Measurements from ENCODE around the gene STK39.

STK39 gene

DNA sequence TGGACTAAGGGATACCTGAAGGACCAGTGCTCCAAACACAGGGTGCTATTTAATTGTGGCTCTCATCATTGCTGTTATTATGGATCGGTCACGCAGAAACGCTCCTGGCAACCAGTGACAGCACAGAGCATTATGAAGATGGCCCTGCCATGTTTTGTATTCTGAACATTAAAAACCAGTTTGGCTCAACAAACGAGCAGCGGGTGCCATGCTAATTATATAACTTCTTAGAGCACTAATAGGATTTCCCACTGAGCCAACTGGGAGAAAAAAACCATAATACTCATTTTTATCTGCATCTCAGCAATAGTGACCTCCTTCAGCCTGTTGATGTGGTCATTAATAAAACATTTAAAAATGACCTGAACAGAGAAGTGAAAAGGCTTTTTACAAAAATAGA, 212.8 kb downstream of the STK39 start:
- no peak for DNase-seq

DNA sequence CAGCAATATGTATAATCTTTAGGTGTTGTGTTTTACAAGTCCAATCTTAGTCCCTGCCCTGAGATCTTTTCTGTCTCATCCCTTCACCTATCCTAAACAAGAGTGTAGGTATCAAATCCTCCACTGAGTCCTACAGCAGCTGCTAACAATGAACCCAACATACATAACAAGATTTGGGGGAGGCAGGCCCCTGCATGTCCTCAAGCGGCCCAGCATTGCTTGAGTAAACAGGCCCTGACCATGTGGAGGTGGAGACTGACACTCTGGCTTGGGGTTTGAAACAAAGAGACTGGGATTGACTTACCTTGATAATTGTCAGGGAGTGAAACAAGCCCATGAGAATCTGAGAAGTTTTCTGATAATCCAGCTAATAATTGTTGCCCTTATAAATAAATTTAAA, 213.4 kb downstream of the STK39 start:
- no peak for DNase-seq

DNA sequence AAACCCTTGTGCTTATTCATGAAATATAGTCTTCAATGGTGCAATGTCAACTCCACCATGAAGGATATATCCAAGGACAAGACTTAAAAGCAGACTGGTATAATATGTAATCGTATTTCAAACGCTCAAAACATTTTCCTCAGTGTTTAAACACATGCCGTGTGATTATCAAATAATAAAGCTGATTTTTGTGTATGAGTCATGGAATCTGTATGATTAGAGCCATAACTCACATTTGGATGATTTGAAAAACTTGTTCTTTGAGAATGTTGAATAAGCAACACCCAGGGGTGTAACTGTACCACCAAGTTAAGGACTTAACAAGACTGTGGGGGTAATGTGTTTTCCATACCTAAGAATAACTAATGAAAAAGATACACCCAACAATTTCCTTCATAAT, 215.3 kb downstream of the STK39 start:
- no peak for DNase-seq

DNA sequence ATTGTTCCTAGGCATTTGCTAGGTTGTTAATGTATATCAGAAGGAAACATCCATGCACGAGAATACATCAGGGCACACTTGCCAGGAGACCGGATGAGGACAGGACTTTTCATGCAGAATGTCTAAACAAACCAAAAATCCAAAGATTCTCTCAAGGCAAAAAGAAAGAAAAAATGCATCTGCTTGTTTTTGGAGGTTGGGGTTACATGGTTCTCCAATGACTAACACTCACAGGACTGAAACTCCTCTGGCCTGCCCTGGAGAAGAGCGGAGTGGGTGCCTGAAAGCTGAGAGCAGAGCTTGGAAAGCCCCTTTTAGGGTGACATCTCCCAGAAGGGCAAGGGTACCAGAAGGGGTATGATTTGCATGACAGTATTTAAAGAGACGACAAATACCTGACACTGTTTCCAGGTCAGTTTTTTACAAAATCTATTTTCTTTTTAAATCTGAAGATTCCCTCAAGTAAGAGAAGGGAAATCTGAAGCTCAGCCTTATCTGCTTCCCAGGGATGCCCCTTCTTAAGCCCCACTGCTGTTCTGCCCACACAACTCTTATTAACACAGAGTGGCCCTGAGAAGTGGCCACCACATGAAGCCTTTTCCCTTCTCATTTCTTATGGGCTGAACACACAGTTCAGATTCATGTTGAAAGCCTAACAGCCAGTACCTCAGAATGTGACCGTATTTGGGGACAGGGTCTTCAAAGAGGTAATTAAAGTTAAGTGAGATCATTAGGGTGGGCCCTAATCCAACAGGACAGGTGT, 216.4 kb downstream of the STK39 start:
- no peak for DNase-seq

DNA sequence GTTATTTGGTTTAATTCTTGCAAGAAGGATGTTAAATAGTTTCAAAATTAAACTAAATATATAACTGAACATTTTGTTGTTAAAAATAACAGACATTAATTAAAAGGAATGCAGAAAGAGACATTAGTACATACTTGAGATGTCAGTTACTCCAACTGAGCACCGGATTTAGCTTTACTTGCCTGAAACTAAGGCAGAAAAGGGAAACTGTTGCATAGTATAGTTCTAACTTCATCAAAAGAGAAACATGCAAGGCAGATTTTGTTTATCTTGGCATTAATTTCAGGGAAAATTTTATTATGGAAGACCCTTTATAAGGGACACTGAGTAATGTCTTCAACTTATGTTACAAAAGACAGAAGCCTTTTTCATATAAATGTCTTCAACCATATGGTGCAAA, 218.3 kb downstream of the STK39 start:
- no peak for DNase-seq

DNA sequence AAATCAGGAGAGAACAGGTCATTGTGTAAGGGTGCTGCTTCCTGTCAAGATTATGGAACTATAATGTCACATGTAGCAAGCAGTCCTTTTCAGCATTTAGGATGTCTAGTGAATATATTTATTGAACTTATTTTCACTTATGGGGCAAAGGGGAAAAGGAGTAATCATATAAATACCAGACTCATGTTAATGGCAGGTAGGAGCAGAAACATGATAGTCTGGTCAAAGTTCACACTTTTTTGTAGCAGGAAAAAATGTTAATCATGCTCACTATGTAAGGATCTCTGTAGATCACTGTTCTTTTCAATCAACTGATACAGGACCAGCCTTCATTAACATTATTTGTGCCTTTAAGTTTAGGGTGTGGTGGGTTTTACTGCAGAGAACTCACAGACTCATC, 219.0 kb downstream of the STK39 start:
- no peak for DNase-seq

DNA sequence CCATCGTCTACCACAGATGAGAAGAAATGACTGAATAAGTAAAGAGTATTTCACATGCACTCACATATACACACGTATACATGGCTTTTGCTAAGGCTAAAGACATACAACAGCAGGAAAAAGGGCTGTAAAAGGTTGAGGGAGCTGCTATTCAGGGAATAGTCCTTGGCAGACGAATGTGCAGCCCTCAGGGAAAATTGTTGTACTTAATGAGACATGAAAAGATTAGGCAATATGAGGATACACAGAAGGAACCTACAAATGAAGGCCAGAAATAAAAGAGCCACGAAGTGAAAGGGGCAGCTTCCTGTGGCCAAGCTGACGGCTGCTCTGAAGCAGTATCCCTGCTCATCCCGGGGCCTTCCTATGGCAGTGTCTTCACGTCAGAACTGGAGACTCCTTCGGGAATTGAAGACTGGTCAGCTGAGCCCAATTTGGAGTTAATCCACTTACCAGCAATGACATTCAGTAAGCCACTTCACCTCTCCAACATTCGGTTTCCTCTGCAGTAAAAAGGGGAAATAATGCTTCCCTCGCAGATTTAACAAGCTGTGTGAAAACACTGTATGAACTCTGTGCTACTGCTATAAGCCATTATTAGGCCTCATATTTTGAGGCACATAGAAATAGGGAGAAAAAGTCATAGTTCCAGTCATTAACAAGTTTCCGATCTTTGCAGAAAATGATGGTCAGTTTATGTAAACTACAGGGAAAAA, 221.8 kb downstream of the STK39 start:
- no peak for DNase-seq

DNA sequence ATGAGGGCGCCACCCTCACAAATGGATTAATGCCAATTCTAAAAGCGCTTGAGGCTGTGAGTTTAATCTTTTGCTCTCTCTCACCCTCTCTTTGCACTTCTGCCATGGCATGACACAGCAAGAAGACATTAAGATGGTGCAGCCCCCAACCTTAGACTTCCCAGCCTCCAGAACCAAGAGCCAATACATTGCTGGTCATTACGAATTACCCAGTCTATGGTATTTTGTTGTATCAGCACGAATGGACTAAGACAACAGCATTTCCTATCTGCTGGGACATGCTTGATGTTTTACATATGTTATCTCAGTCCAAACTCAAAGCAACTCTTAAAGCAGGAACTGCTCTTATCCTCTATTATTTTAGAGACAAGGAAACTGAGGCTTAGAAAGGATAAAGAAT, 222.9 kb downstream of the STK39 start:
- DNase-seq, result no peak

DNA sequence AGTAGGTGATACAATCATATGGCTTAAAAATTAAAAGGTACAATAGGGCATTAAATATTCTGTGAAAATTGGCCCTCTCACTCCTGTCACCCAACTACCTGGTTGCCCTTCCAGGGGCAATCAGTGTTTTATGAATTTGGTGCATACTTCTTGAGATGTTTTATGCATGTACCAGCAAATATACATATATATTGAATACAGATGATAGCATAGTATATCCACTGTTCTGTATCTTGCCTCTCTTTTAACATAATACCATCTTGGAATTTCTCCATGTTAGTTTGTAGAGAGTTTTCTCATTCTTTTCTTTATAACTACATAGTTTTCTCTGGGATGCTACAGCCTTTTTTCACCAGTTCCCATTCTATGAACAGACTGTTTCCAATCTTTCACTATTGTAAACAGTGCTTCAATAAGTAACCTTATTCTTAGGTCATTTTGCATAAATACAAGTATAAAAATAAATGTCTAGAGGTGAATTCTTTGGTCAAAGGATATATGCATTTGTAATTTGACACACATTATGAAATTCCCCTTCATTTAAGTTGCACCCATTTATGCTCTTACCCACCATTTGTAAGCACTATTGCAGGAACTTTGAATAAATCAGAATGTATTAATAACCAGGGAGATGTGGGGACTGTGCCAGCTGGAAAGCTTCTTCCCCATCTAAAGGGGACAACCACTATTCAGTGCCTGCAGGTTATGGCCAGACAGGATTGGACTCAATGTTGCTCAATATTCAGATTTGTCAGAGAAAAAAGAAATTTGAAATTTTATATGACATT, 225.4 kb downstream of the STK39 start:
- DNase-seq, result no peak

DNA sequence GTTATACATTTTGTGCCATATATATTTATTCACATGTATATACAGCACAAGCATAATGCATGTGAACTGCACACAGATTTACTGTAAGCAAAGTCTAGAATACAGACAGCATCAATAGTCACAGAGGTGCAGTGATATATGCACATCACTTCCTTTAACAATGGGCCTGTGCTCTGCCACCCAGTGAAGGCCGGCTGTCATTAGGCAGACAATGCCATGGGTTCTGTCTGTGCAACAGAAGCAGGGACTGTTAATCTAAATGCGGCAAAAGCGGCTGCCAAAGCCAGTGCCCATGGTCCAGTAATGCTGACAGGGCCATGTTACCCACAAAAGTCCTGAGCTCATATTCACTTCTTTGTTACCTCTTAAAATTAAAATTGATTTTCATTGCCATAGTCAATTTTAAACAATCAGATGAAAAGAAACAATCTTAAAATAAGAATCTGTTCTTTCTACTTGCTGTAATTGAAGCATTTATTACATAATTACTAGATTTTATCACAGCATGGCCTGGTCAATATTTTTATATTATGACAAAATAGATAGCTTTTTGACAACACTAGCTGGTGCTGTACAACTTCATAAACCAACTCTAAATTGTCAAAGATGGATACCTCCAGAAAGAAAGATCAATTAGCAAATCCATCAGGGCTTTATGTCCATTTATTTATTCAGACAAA, 232.0 kb downstream of the STK39 start:
- DNase-seq, result no peak

DNA sequence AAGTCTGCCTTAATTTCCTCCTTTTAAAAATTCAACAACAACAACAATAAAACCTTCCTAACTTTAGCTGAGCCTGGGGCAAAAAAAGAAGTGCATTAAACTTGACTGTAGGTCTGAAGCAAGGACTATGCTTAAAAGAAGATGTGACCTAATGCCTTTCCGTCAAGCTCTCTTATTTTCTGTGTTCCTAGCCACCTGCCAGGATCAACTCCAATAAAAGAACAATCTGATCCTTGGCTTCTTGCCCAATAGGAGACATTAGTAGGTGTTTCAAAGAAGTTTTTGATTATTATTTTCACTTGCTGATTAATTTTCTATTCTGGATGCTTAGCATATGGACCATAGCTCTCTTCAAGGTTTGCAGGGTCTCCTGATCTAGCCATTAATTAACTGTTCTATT, 237.5 kb downstream of the STK39 start:
- no peak for DNase-seq

DNA sequence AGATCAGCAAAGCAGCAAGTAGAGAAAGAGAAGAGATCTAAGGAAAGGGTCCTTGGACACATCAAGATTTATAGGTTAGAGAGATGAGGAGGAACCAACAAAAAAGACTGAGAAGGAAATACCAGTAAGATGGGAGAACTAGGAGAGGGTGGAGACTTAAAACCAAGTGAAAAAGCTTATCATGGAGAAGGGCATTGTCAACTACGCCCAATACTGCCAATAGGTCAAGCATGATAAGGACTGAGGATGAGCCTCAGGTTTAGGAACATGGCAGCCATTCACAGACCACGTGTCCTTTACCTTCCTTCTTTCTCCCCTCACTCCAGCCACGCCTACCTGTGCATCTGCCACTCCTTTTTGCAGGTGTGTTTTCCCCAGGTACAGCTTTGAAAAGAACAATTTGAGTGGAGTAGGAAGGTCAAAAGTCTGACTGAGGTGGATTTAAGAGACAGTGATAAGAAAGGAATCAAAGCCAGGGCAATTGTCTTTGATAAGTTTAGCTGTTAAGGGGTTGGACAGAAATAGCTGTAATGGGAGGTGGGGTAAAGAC, 238.7 kb downstream of the STK39 start:
- DNase-seq, result no peak

DNA sequence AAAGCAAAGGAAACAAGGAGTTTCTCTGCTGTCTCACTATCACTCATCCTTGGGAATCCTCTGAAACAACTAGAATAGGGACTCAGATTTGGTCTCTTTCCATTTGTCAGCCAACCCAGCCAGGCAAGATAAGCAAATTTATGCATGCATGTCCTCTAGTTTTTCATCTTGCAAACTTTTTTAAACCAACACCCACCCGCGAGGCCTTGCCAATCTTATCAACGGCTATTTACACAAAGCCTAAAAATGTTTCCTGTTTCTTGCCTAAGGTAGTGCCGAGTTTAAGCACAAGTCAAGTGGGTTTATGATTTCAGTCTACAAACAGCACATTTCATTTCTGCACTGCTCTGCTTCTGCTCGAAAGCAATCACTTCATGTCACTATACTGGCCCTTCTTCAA, 240.9 kb downstream of the STK39 start:
- DNase-seq, result no peak

DNA sequence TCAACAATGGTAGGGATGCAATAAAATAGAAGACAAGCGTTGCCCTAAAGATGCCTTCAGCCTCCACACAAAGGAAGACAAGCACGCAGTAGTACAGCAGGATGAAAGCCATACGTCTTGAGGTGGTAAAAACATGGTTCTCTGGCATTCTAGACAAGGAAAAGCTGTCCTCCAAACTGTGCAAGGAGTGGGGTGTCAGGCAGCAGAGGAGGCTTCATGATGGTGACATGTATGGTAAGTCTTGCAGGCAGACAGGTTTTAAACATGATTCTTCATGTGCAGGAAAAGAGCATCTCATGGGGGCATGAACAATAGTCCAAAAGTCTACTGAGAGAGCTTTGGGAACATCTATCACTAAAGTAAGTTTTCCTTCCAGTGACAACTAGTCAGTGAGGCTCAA, 241.8 kb downstream of the STK39 start:
- no peak for DNase-seq

DNA sequence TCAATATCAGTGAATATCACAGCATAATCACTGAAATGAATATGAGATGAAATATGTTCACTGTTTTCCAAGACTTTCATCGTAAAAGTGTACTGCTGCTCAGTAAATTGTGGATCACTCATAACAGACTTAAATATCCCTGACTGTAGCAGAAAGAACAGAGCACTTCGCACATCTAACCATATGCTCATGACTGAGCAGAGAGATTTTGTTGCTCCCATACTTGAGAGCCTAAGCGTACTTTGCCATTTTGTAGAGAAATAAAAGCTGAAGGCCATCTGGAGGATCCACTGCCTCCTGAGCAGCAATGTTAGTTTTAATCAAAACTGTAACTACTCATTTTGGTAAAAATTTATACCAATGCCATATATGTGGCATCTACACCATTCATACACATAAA, 243.5 kb downstream of the STK39 start:
- no peak for DNase-seq

DNA sequence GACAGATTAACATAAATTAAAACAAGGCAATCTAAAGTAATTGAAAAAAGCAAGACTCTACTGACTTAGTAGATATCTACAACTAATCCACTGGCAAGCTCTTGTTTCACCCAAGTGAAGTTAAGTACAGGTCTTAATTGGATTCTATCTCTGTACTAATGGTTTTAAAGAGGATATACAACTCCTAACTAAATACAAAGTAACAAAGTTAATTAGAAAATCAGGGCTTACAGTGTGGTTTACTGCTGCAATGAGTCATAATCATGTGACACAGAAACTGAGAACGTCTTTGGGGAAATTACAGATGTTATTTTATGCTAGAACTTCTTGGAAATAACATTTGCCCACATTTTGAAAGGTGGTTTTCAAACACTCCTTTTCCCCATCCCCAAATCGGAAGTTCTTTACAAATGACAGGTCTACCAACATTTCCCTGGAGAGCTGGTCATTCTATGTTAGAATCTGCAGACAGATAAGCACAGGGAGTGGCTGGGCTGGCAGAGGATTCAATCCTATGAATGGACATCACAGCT, 245.3 kb downstream of the STK39 start:
- no peak for DNase-seq

DNA sequence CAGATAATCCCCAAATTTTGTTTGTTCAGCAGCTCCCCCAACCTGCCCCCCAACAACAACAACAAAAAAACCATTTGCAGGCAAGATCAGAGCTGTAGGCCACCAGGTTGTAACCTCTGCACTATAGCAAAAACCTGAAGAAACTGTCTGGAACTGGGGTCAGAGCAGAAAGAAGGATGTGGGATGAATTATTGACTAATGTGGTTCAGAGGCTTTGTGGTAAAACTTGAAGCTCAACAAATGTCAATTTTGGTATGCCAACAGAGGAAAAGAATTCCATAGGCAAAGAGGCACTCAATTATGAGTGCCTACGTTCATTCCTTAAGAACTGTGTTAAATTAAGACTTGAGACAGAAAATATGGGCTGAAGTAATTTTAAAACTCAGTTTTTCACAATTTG, 255.1 kb downstream of the STK39 start:
- no peak for DNase-seq

DNA sequence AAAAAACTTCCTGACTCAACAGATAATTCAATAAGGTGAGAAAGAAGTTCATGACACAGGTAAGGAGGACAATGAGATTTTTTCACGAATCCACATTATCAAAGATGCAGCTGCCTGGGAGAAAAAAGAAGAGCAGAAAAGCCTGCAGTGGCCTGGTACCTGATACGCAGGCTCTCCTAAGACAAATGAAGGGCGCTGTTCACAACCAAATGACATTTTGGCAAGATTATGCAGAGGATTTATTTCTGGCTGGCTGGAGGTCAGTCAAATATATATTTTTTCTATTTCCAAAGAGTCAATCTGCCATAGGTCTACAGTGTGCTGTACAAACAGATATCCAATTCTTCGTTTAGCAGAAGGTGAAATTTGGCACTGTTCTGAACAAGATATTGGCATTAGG, 257.3 kb downstream of the STK39 start:
- no peak for DNase-seq

DNA sequence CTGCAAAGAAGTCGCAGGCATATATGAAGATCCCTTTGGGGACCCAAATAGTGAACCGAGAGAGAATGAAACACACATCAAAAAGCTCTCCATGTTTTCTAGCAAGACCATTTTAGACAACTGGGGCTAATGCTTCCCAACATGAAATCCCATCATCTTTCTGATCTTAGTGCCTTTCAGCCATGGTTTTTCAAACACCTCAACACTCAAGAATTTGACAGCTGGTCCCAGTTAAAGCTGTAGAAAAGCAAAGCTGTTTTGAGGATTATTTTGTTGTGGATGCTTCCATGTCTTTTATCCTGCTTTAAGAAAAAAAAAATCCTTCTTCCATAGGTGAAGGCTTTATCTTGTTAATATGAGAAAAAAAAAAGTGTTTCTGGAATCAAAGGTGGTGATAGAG, 259.1 kb downstream of the STK39 start:
- no peak for DNase-seq

DNA sequence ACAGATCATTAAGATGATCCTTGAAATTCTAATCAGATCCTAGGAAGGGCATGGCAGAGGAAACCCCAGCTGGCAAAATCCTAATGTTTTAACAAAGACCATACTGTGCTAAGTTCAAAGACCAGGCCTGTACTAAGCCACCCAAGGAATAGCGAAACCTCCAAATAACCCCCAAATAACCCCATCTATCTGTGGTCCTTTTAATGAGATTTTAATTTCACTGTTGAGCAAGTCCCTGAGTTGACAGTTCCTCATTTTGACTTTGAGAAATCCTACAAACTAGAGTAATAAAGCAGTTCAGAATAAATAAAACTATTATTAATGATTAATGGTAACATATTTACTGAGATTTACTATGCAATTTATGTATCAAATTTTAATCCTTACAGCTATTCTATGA, 259.8 kb downstream of the STK39 start:
- no peak for DNase-seq

DNA sequence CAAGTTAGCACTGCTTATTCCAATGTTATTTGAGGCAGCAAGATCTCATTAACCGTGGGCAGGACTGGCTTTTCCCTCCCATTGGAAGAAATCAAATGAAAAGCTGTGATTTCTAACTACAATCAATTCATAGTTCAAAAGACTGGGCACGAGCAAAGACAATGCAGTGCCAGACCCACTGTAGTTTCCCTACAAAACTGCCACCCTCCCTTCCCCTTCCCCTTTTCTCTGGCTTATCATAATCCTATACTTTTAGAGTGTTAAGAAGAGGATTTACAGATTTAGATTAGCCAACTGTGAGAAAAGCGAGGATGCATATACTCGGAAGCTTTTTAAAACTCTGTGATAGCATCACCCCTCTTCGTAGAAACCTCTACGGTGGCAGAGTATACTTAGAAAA, 260.4 kb downstream of the STK39 start:
- DNase-seq, result no peak

DNA sequence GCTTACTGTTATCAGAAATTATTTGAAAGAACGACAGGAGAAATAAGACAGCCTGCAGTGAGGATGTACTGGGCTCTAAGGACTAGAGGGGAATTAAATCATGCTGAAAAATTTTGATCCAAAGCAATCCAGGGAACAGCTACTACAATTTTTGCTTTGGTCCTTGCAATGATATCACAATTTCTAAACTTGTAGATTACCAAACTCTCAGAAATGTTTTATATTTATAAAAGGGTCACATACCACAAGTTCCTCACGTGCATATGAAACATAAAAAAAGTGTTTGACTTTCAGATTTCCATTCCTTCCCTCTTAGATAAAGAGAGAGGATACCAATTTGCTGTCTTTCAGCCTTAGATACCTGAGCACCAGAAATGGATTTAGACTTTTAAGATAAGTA, 261.2 kb downstream of the STK39 start:
- DNase-seq, result no peak

DNA sequence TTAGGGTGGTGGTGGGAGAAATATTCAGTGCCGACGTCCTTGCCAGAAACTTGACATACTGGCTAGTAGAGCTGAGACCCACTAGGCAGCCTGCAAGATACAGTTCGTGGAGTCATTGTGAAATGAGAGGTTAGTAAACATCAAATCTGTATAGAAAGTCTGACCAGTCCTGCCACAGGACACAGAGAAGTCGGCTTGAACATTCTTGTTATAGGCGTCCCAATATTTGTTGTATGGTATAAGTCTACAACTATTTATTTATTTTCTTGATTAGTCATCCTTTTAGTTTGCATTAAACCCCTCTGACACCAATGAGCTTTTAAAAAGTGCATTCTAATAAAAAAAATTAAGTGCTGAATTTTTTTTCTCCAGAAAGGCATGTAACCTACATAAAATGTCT, 265.4 kb downstream of the STK39 start:
- DNase-seq, result no peak

Measured in retina (tissue), 1 donor.